Endothelial cell of umbilical vein (primary cell): ENCODE measurements around the gene OR10A2. TPM values are rescaled to one million over a fixed set of nuclear protein-coding genes. Genes with fewer than 3 reads are reported as not detected.

Experiments used
- BruUV-seq: library from RNA; stranded (reverse); fragments of 400-500 nt; replicated peaks from 2 replicates; lab custom pipeline; 2021; lab: Mats Ljungman, UMichigan
- CTCF ChIA-PET: fragments of 300-600, 350-600 bp; sonication (Branson Sonifier 250); formaldehyde crosslinking; loops from one replicate; lab custom pipeline; 2021; ENCODE audit warnings: antibody characterized with exemption, inconsistent platforms; lab: Charles Lee
- POLR2A ChIA-PET: fragments of 300-600, 350-600 bp; sonication (Branson Sonifier 250); formaldehyde crosslinking; loops from one replicate; lab custom pipeline; 2021; ENCODE audit warnings: antibody characterized with exemption, inconsistent platforms; lab: Charles Lee
- DNase-seq: peaks from one replicate; pipeline ENCODE4 v3.0.0-alpha.2; 2011; ENCODE audit warnings: low read depth, low spot score
- FAIRE-seq: peaks from 2 replicates; lab custom pipeline; 2011; peaks lifted over from hg19 to GRCh38; lab: Jason Lieb, UNC
- H2AFZ ChIP-seq: 2 replicates; pipeline ENCODE4 v1.6.0; 2012; ENCODE audit warnings: low read depth, low read length, control low read depth, inconsistent platforms
- H3K27ac ChIP-seq: 2 replicates; pipeline ENCODE4 v1.5.1; 2011; ENCODE audit warnings: low read depth, mild to moderate bottlenecking, control low read depth, low read length, moderate library complexity; ENCODE audit not compliant: insufficient read depth
- H3K27me3 ChIP-seq, 2 experiments: 2 replicates each; pipeline versions ENCODE4 v1.6.0 to v1.6.1; 2011; ENCODE audit warnings: low read length in 2 of 2, mixed read lengths in 1 of 2; ENCODE audit not compliant: control insufficient read depth in 2 of 2, insufficient read depth in 2 of 2
- H3K36me3 ChIP-seq, 2 experiments: 2 replicates in 1 of 2; 3 replicates in 1 of 2; pipeline ENCODE4 v1.5.1; 2011; ENCODE audit warnings: low read length in 2 of 2, mild to moderate bottlenecking in 1 of 2, moderate library complexity in 1 of 2; ENCODE audit not compliant: control insufficient read depth in 2 of 2, insufficient read depth in 2 of 2; ENCODE audit errors: extremely low read depth in 1 of 2
- H3K4me1 ChIP-seq: 3 replicates; pipeline ENCODE4 v1.5.1; 2011; ENCODE audit warnings: mild to moderate bottlenecking, low read length; ENCODE audit not compliant: control insufficient read depth, insufficient read depth; ENCODE audit errors: extremely low read depth
- H3K4me2 ChIP-seq: 2 replicates; pipeline ENCODE4 v1.6.1; 2011; ENCODE audit warnings: low read length, control low read depth, mixed read lengths; ENCODE audit not compliant: insufficient read depth
- H3K4me3 ChIP-seq, 3 experiments: fragments of 200-600 bp in 1 of 3; sonication (generic), shearing (Covaris generic) in 1 of 3; replicated peaks in 1 of 3; 2 replicates each; pipeline ENCODE4 v1.5.1; 2011 to 2016; ENCODE audit warnings: control low read depth in 3 of 3, low read length in 3 of 3, mild to moderate bottlenecking in 2 of 3, inconsistent platforms in 1 of 3, low read depth in 1 of 3, moderate library complexity in 1 of 3; ENCODE audit not compliant: insufficient read depth in 1 of 3
- H3K79me2 ChIP-seq: 2 replicates; pipeline ENCODE4 v1.6.0; 2012; ENCODE audit warnings: low read length, inconsistent platforms; ENCODE audit not compliant: control insufficient read depth, insufficient read depth
- H3K9ac ChIP-seq: replicated peaks from 2 replicates; pipeline ENCODE3; 2011; ENCODE audit warnings: low read length, control low read depth; ENCODE audit not compliant: insufficient read depth; ENCODE audit errors: extremely low read depth
- H3K9me1 ChIP-seq: replicated peaks from 3 replicates; pipeline ENCODE4 v1.6.0; 2011; ENCODE audit warnings: mild to moderate bottlenecking, low read length; ENCODE audit not compliant: control insufficient read depth, insufficient read depth; ENCODE audit errors: extremely low read depth
- H3K9me3 ChIP-seq: replicated peaks from 2 replicates; pipeline ENCODE4 v1.5.1; 2012; ENCODE audit warnings: low read length, inconsistent platforms; ENCODE audit not compliant: control insufficient read depth, insufficient read depth
- H4K20me1 ChIP-seq: replicated peaks from 2 replicates; pipeline ENCODE3; 2011; ENCODE audit warnings: mild to moderate bottlenecking, low read length; ENCODE audit not compliant: control insufficient read depth, insufficient read depth; ENCODE audit errors: extremely low read depth
- CTCF ChIP-seq, 2 donors: IDR thresholded peaks; 1 replicate in 1 of 2; 2 replicates in 1 of 2; pipeline ENCODE4 v1.5.1; 2011; ENCODE audit warnings: low read length in 2 of 2, mild to moderate bottlenecking in 2 of 2, moderate library complexity in 2 of 2, control low read depth in 1 of 2, inconsistent platforms in 1 of 2, low read depth in 1 of 2; ENCODE audit not compliant: insufficient read depth in 1 of 2; ENCODE audit errors: extremely low read depth in 1 of 2
- EZH2 ChIP-seq: IDR thresholded peaks from 2 replicates; pipeline ENCODE4 v1.6.1; 2012; ENCODE audit warnings: borderline replicate concordance, low read depth, mild to moderate bottlenecking, moderate library complexity, low read length, inconsistent platforms; ENCODE audit not compliant: severe bottlenecking
- FOS ChIP-seq: IDR thresholded peaks from 2 replicates; pipeline ENCODE4 v1.6.1; 2011; ENCODE audit warnings: mild to moderate bottlenecking, low read length, moderate library complexity, borderline replicate concordance; ENCODE audit not compliant: insufficient read depth
- GATA2 ChIP-seq: IDR thresholded peaks from 2 replicates; pipeline ENCODE4 v1.7.0; 2011; ENCODE audit warnings: low read depth, mild to moderate bottlenecking, moderate library complexity, mixed read lengths, low read length; ENCODE audit not compliant: insufficient read length, insufficient read depth
- JUN ChIP-seq: IDR thresholded peaks from 2 replicates; pipeline ENCODE4 v1.6.1; 2011; ENCODE audit warnings: borderline replicate concordance, low read depth; ENCODE audit not compliant: insufficient read length, insufficient read depth
- MAX ChIP-seq: IDR thresholded peaks from 2 replicates; pipeline ENCODE4 v1.6.1; 2011; ENCODE audit not compliant: insufficient read depth, insufficient read length
- MYC ChIP-seq: IDR thresholded peaks from one replicate; pipeline ENCODE4 v1.6.1; 2011; ENCODE audit warnings: mild to moderate bottlenecking, low read depth, low read length
- POLR2A ChIP-seq: IDR thresholded peaks from 2 replicates; pipeline ENCODE4 v1.6.1; 2012; ENCODE audit warnings: low read depth, mild to moderate bottlenecking, control low read depth, low read length
- POLR2AphosphoS5 ChIP-seq: IDR thresholded peaks from 2 replicates; pipeline ENCODE4 v1.6.1; 2012; ENCODE audit warnings: low read depth, mild to moderate bottlenecking, control low read depth, low read length, moderate library complexity; ENCODE audit not compliant: insufficient read depth
- dilution Hi-C: fragments of 300-500 bp; cut with MboI; formaldehyde crosslinking; loops from one replicate; pipeline ENCODE4 v1.15.0; 2019; ENCODE audit warnings: low sequenced_read_pairs; ENCODE audit not compliant: extremely low pct_ligation_motif_present
- intact Hi-C: fragments of 100-400 bp; cut with micrococcal nuclease; formaldehyde crosslinking; loops from one replicate; pipeline ENCODE4 v1.10.0; 2022
- polyA plus RNA-seq, 4 experiments: library from polyadenylated mRNA; depleted of rRNA in 3 of 4; stranded (reverse) in 3 of 4; unstranded in 1 of 4; fragments of >200 nt; gene quantifications; 2 replicates each; pipeline versions ENCODE4 v1.2.1 to v1.2.3, GENCODE V29; 2011 to 2012; ENCODE audit warnings: missing spikeins in 1 of 4
- total RNA-seq: library from RNA; stranded (reverse); gene quantifications from 2 replicates; pipeline ENCODE4 v1.2.3, GENCODE V29; 2021

Gene OR10A2
- total and polyA plus RNA-seq, 2 donors (not counting 3 experiments of a cell fraction or from before 2014, with no cell fraction given) = not detected

GRCh38 chr11:6871278-6871677 is 8.4 kb downstream of the OR10A2 start:
- dilution Hi-C loops (no loop called here), intact Hi-C loops (no loop called here)
- Histone ChIP-seq H3K9ac (no peak overlapping the region), H2AFZ (no peak overlapping the region), H3K4me1 (no peaks in the 10 kb centered on the region), H4K20me1 (no peaks in the 10 kb centered on the region), H3K4me3 (no peak overlapping the region), H3K9me1 (no peaks in the 10 kb centered on the region), H3K36me3 (no peaks in the 10 kb centered on the region), H3K9me3 (no peaks in the 10 kb centered on the region), H3K4me2 (no peak overlapping the region), H3K27ac (no peak overlapping the region), H3K27me3 (peaks cover 0 to 3% of the 10 kb centered on the region in 2 experiments), H3K79me2 (no peaks in the 10 kb centered on the region)
- TF ChIP-seq POLR2AphosphoS5 (no peak), POLR2A (no peak), CTCF (IDR thresholded peaks at IDR 0.05; ENCODE audit: extremely low read depth in 1 of 2, insufficient read depth in 1 of 2, low read depth in 1 of 2, low read length in 2 of 2) (no peak), EZH2 (no peak), JUN (no peak), GATA2 (no peak), MAX (no peak), MYC (no peak), FOS (no peak)
- BruUV-seq = no TSS peak
- no peak for DNase-seq
- POLR2A ChIA-PET = no interaction called here
- CTCF ChIA-PET = interaction anchor here (1.4 kb wide), 1 partner anchor 8 kb away, joined by 4 read pairs; the partner anchor contains the start of gene OR10A2
- no peak for FAIRE-seq
